ENCODE data around the gene JAG1. TPM values are rescaled to one million over a fixed set of nuclear protein-coding genes. Genes with fewer than 3 reads are reported as not detected.
"Not testable (repeated sequence)": the region's sequence is repeated elsewhere in the genome, so short reads cannot be mapped to it uniquely, and the experiment has no call there.

Gene JAG1
- total RNA-seq, 4 donors from 2014 or later, result 133 to 367 (median 191) TPM

- Histone ChIP-seq H3K9me3 (no peaks in the 10 kb centered on the region), H3K27ac (no peak overlapping the region), H3K36me3 (no peaks in the 10 kb centered on the region), H3K4me1 (peaks cover 23% of the 10 kb centered on the region), H3K27me3 (no peaks in the 10 kb centered on the region), H3K4me3 (no peak overlapping the region)
- WGBS, result 96% methylated on average over 18 of the region's 18 CpGs
- DNase-seq (ENCODE audit: low spot score in 2 of 2), result no peak
- TF ChIP-seq POLR2A (IDR thresholded peaks at IDR 0.05) (no peak), POLR2AphosphoS5 (IDR thresholded peaks at IDR 0.05) (no peak), EP300 (IDR thresholded peaks at IDR 0.05) (no peak)
- TF ChIP-seq, protein P1, sequence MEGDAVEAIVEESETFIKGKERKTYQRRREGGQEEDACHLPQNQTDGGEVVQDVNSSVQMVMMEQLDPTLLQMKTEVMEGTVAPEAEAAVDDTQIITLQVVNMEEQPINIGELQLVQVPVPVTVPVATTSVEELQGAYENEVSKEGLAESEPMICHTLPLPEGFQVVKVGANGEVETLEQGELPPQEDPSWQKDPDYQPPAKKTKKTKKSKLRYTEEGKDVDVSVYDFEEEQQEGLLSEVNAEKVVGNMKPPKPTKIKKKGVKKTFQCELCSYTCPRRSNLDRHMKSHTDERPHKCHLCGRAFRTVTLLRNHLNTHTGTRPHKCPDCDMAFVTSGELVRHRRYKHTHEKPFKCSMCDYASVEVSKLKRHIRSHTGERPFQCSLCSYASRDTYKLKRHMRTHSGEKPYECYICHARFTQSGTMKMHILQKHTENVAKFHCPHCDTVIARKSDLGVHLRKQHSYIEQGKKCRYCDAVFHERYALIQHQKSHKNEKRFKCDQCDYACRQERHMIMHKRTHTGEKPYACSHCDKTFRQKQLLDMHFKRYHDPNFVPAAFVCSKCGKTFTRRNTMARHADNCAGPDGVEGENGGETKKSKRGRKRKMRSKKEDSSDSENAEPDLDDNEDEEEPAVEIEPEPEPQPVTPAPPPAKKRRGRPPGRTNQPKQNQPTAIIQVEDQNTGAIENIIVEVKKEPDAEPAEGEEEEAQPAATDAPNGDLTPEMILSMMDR (IDR thresholded peaks at IDR 0.05), result no peak
These were observed 59.9 kb downstream of the JAG1 start for GRCh38 chr20:10613911-10614310.

DNA sequence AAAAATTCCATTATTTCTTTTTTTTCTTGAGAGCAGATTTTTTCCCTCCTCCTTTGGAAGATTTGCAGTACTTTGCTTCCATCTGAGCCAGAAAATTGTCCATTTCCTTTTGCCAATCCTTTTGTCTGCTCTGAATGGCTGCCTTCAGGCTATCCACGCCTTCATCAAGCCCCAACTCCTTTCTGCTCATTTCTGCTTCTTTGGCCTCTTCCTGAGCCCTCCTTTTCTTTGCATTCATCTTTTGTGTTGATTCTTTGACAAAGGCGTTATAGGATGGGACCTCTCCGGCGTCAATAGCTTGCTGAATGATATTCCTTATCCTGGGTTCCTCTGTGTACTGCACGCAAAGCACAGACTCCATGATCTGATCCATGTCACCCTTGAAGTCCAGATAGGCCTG is 60.4 kb downstream of the JAG1 start:
- H3K27ac ChIP-seq, result not testable (repeated sequence)
- WGBS, result 95% methylated on average over 5 of the region's 5 CpGs

GRCh38 chr20:10611357-10611756 is 62.4 kb downstream of the JAG1 start:
- Histone ChIP-seq H3K27me3 (no peaks in the 10 kb centered on the region), H3K36me3 (no peaks in the 10 kb centered on the region), H3K27ac (no peak overlapping the region), H3K9me3 (no peaks in the 10 kb centered on the region), H3K4me3 (no peak overlapping the region), H3K4me1 (peaks cover 23% of the 10 kb centered on the region)
- WGBS, result 44% methylated on average over 1 of the region's 1 CpG
- no peak for DNase-seq (ENCODE audit: low spot score in 2 of 2)
- no peak for TF ChIP-seq EP300 (IDR thresholded peaks at IDR 0.05)
- TF ChIP-seq, protein P1 (IDR thresholded peaks at IDR 0.05), result peak in 1 of 2 donors; percentile 45

More for the DNA sequence above, 60.4 kb downstream of the JAG1 start:
- not testable (repeated sequence) for H3K9me3 ChIP-seq; H3K27me3 ChIP-seq; H3K36me3 ChIP-seq; H3K4me3 ChIP-seq; DNase-seq (ENCODE audit: low spot score in 2 of 2)
- H3K4me1 ChIP-seq, result peaks cover 23% of the 10 kb centered on the region

GRCh38 chr20:10610251-10610650 is 63.5 kb downstream of the JAG1 start:
- Histone ChIP-seq H3K9me3 (no peaks in the 10 kb centered on the region), H3K27ac (peak overlapping the region; percentile 78), H3K27me3 (no peaks in the 10 kb centered on the region), H3K4me1 (peaks cover 30% of the 10 kb centered on the region), H3K4me3 (no peak overlapping the region), H3K36me3 (no peaks in the 10 kb centered on the region)
- no peak for DNase-seq (ENCODE audit: low spot score in 2 of 2)
- 67% methylated on average over 5 of the region's 5 CpGs for WGBS
- TF ChIP-seq EP300 (IDR thresholded peaks at IDR 0.05) (no peak), POLR2AphosphoS5 (IDR thresholded peaks at IDR 0.05) (no peak), POLR2A (IDR thresholded peaks at IDR 0.05) (no peak)
- TF ChIP-seq, protein P1 (IDR thresholded peaks at IDR 0.05), result no peak

GRCh38 chr20:10609770-10610169 is 64.0 kb downstream of the JAG1 start:
- TF ChIP-seq, protein P1 (IDR thresholded peaks at IDR 0.05), result no peak
- TF ChIP-seq POLR2A (IDR thresholded peaks at IDR 0.05), result no peak
- DNase-seq (ENCODE audit: low spot score in 2 of 2), result no peak
- Histone ChIP-seq H3K36me3 (no peaks in the 10 kb centered on the region), H3K9me3 (no peaks in the 10 kb centered on the region), H3K4me3 (no peak overlapping the region), H3K4me1 (peaks cover 32% of the 10 kb centered on the region), H3K27me3 (no peaks in the 10 kb centered on the region), H3K27ac (peak overlapping the region; percentile 78)

DNA sequence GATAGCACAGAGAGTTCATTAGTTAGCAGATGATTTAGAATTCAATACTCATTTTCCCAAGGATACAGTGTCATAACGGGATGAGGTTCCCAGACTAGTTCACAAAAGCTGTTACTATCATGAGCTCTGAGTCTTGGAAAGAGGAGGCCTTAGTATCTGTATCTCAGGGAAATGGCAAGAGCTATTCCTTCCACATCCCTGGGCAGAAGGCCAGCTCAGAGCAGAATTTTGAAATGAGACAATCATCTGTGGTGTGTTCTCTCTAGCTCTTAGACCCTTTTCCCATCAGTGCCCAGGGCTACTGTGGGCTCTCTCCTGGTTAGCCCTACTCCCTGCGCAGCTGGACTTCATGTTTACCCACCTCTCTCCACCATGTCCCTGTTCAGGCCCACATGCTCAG is 64.5 kb downstream of the JAG1 start:
- DNase-seq (ENCODE audit: low spot score in 2 of 2), result no peak
- H3K27ac ChIP-seq, result peak overlapping the region; percentile 78
- 80% methylated on average over 2 of the region's 2 CpGs for WGBS

More for the DNA sequence above, 64.5 kb downstream of the JAG1 start:
- H3K4me3 ChIP-seq, result no peak overlapping the region
- H3K4me1 ChIP-seq, result peaks cover 36% of the 10 kb centered on the region
- no peaks in the 10 kb centered on the region for H3K9me3 ChIP-seq
- no peaks in the 10 kb centered on the region for H3K36me3 ChIP-seq
- H3K27me3 ChIP-seq, result no peaks in the 10 kb centered on the region
- TF ChIP-seq POLR2A (IDR thresholded peaks at IDR 0.05), result no peak
- TF ChIP-seq EP300 (IDR thresholded peaks at IDR 0.05), result no peak
- TF ChIP-seq, protein P1 (IDR thresholded peaks at IDR 0.05), result no peak
- no peak for TF ChIP-seq POLR2AphosphoS5 (IDR thresholded peaks at IDR 0.05)

Data from suprapubic skin (tissue), 4 donors.